Endothelial cell of umbilical vein (primary cell): ENCODE results near the gene ANKS6. TPM values are rescaled to one million over a fixed set of nuclear protein-coding genes. Genes with fewer than 3 reads are reported as not detected.

Experiments
- BruUV-seq: library from RNA; stranded (reverse); fragments of 400-500 nt; replicated peaks from 2 replicates; lab custom pipeline; 2021; lab: Mats Ljungman, UMichigan
- CTCF ChIA-PET: fragments of 300-600, 350-600 bp; sonication (Branson Sonifier 250); formaldehyde crosslinking; loops from one replicate; lab custom pipeline; 2021; ENCODE audit warnings: antibody characterized with exemption, inconsistent platforms; lab: Charles Lee
- POLR2A ChIA-PET: fragments of 300-600, 350-600 bp; sonication (Branson Sonifier 250); formaldehyde crosslinking; loops from one replicate; lab custom pipeline; 2021; ENCODE audit warnings: antibody characterized with exemption, inconsistent platforms; lab: Charles Lee
- DNase-seq: peaks from one replicate; pipeline ENCODE4 v3.0.0-alpha.2; 2011; ENCODE audit warnings: low read depth, low spot score
- FAIRE-seq: peaks from 2 replicates; lab custom pipeline; 2011; peaks lifted over from hg19 to GRCh38; lab: Jason Lieb, UNC
- H2AFZ ChIP-seq: 2 replicates; pipeline ENCODE4 v1.6.0; 2012; ENCODE audit warnings: low read depth, low read length, control low read depth, inconsistent platforms
- H3K27ac ChIP-seq: 2 replicates; pipeline ENCODE4 v1.5.1; 2011; ENCODE audit warnings: low read depth, mild to moderate bottlenecking, control low read depth, low read length, moderate library complexity; ENCODE audit not compliant: insufficient read depth
- H3K27me3 ChIP-seq, 2 experiments: 2 replicates each; pipeline versions ENCODE4 v1.6.0 to v1.6.1; 2011; ENCODE audit warnings: low read length in 2 of 2, mixed read lengths in 1 of 2; ENCODE audit not compliant: control insufficient read depth in 2 of 2, insufficient read depth in 2 of 2
- H3K36me3 ChIP-seq, 2 experiments: 2 replicates in 1 of 2; 3 replicates in 1 of 2; pipeline ENCODE4 v1.5.1; 2011; ENCODE audit warnings: low read length in 2 of 2, mild to moderate bottlenecking in 1 of 2, moderate library complexity in 1 of 2; ENCODE audit not compliant: control insufficient read depth in 2 of 2, insufficient read depth in 2 of 2; ENCODE audit errors: extremely low read depth in 1 of 2
- H3K4me1 ChIP-seq: 3 replicates; pipeline ENCODE4 v1.5.1; 2011; ENCODE audit warnings: mild to moderate bottlenecking, low read length; ENCODE audit not compliant: control insufficient read depth, insufficient read depth; ENCODE audit errors: extremely low read depth
- H3K4me2 ChIP-seq: 2 replicates; pipeline ENCODE4 v1.6.1; 2011; ENCODE audit warnings: low read length, control low read depth, mixed read lengths; ENCODE audit not compliant: insufficient read depth
- H3K4me3 ChIP-seq, 3 experiments: fragments of 200-600 bp in 1 of 3; sonication (generic), shearing (Covaris generic) in 1 of 3; replicated peaks in 1 of 3; 2 replicates each; pipeline ENCODE4 v1.5.1; 2011 to 2016; ENCODE audit warnings: control low read depth in 3 of 3, low read length in 3 of 3, mild to moderate bottlenecking in 2 of 3, inconsistent platforms in 1 of 3, low read depth in 1 of 3, moderate library complexity in 1 of 3; ENCODE audit not compliant: insufficient read depth in 1 of 3
- H3K79me2 ChIP-seq: 2 replicates; pipeline ENCODE4 v1.6.0; 2012; ENCODE audit warnings: low read length, inconsistent platforms; ENCODE audit not compliant: control insufficient read depth, insufficient read depth
- H3K9ac ChIP-seq: replicated peaks from 2 replicates; pipeline ENCODE3; 2011; ENCODE audit warnings: low read length, control low read depth; ENCODE audit not compliant: insufficient read depth; ENCODE audit errors: extremely low read depth
- H3K9me1 ChIP-seq: replicated peaks from 3 replicates; pipeline ENCODE4 v1.6.0; 2011; ENCODE audit warnings: mild to moderate bottlenecking, low read length; ENCODE audit not compliant: control insufficient read depth, insufficient read depth; ENCODE audit errors: extremely low read depth
- H3K9me3 ChIP-seq: replicated peaks from 2 replicates; pipeline ENCODE4 v1.5.1; 2012; ENCODE audit warnings: low read length, inconsistent platforms; ENCODE audit not compliant: control insufficient read depth, insufficient read depth
- H4K20me1 ChIP-seq: replicated peaks from 2 replicates; pipeline ENCODE3; 2011; ENCODE audit warnings: mild to moderate bottlenecking, low read length; ENCODE audit not compliant: control insufficient read depth, insufficient read depth; ENCODE audit errors: extremely low read depth
- CTCF ChIP-seq, 2 donors: IDR thresholded peaks; 1 replicate in 1 of 2; 2 replicates in 1 of 2; pipeline ENCODE4 v1.5.1; 2011; ENCODE audit warnings: low read length in 2 of 2, mild to moderate bottlenecking in 2 of 2, moderate library complexity in 2 of 2, control low read depth in 1 of 2, inconsistent platforms in 1 of 2, low read depth in 1 of 2; ENCODE audit not compliant: insufficient read depth in 1 of 2; ENCODE audit errors: extremely low read depth in 1 of 2
- EZH2 ChIP-seq: IDR thresholded peaks from 2 replicates; pipeline ENCODE4 v1.6.1; 2012; ENCODE audit warnings: borderline replicate concordance, low read depth, mild to moderate bottlenecking, moderate library complexity, low read length, inconsistent platforms; ENCODE audit not compliant: severe bottlenecking
- FOS ChIP-seq: IDR thresholded peaks from 2 replicates; pipeline ENCODE4 v1.6.1; 2011; ENCODE audit warnings: mild to moderate bottlenecking, low read length, moderate library complexity, borderline replicate concordance; ENCODE audit not compliant: insufficient read depth
- GATA2 ChIP-seq: IDR thresholded peaks from 2 replicates; pipeline ENCODE4 v1.7.0; 2011; ENCODE audit warnings: low read depth, mild to moderate bottlenecking, moderate library complexity, mixed read lengths, low read length; ENCODE audit not compliant: insufficient read length, insufficient read depth
- JUN ChIP-seq: IDR thresholded peaks from 2 replicates; pipeline ENCODE4 v1.6.1; 2011; ENCODE audit warnings: borderline replicate concordance, low read depth; ENCODE audit not compliant: insufficient read length, insufficient read depth
- MAX ChIP-seq: IDR thresholded peaks from 2 replicates; pipeline ENCODE4 v1.6.1; 2011; ENCODE audit not compliant: insufficient read depth, insufficient read length
- MYC ChIP-seq: IDR thresholded peaks from one replicate; pipeline ENCODE4 v1.6.1; 2011; ENCODE audit warnings: mild to moderate bottlenecking, low read depth, low read length
- POLR2A ChIP-seq: IDR thresholded peaks from 2 replicates; pipeline ENCODE4 v1.6.1; 2012; ENCODE audit warnings: low read depth, mild to moderate bottlenecking, control low read depth, low read length
- POLR2AphosphoS5 ChIP-seq: IDR thresholded peaks from 2 replicates; pipeline ENCODE4 v1.6.1; 2012; ENCODE audit warnings: low read depth, mild to moderate bottlenecking, control low read depth, low read length, moderate library complexity; ENCODE audit not compliant: insufficient read depth
- dilution Hi-C: fragments of 300-500 bp; cut with MboI; formaldehyde crosslinking; loops from one replicate; pipeline ENCODE4 v1.15.0; 2019; ENCODE audit warnings: low sequenced_read_pairs; ENCODE audit not compliant: extremely low pct_ligation_motif_present
- intact Hi-C: fragments of 100-400 bp; cut with micrococcal nuclease; formaldehyde crosslinking; loops from one replicate; pipeline ENCODE4 v1.10.0; 2022
- polyA plus RNA-seq, 4 experiments: library from polyadenylated mRNA; depleted of rRNA in 3 of 4; stranded (reverse) in 3 of 4; unstranded in 1 of 4; fragments of >200 nt; gene quantifications; 2 replicates each; pipeline versions ENCODE4 v1.2.1 to v1.2.3, GENCODE V29; 2011 to 2012; ENCODE audit warnings: missing spikeins in 1 of 4
- total RNA-seq: library from RNA; stranded (reverse); gene quantifications from 2 replicates; pipeline ENCODE4 v1.2.3, GENCODE V29; 2021

ANKS6 gene
- total and polyA plus RNA-seq, 2 donors (not counting 3 experiments of a cell fraction or from before 2014, with no cell fraction given) = 15.5 to 18.6 TPM

- Histone ChIP-seq H3K9me3 (no peaks in the 10 kb centered on the region), H3K27ac (no peak overlapping the region), H3K27me3 (no peaks in the 10 kb centered on the region), H4K20me1 (no peaks in the 10 kb centered on the region), H3K4me1 (peaks cover 10% of the 10 kb centered on the region), H3K4me3 (no peak overlapping the region), H3K9ac (no peak overlapping the region), H2AFZ (no peak overlapping the region), H3K4me2 (no peak overlapping the region), H3K9me1 (no peaks in the 10 kb centered on the region), H3K79me2 (no peaks in the 10 kb centered on the region), H3K36me3 (peaks cover 0 to 2% of the 10 kb centered on the region in 2 experiments)
- intact Hi-C loops = no loop called here
- no peak for TF ChIP-seq POLR2A
- no peak for TF ChIP-seq EZH2
- TF ChIP-seq POLR2AphosphoS5 = no peak
- TF ChIP-seq MAX = no peak
- no peak for TF ChIP-seq CTCF (IDR thresholded peaks at IDR 0.05; ENCODE audit: extremely low read depth in 1 of 2, insufficient read depth in 1 of 2, low read depth in 1 of 2, low read length in 2 of 2)
- no peak for TF ChIP-seq MYC
- no peak for TF ChIP-seq FOS
- TF ChIP-seq GATA2 = no peak
- no peak for TF ChIP-seq JUN
- ChIA-PET CTCF (no interaction called here), POLR2A (no interaction called here)
- FAIRE-seq (peak; percentile 43), DNase-seq (no peak)
- no TSS peak for BruUV-seq
- dilution Hi-C loops = no loop called here
Measured at GRCh38 chr9:98780059-98780749, 16.2 kb downstream of the ANKS6 start.
